GM23338 (cell line): ENCODE data around the gene SESN1. TPM values are rescaled to one million over a fixed set of nuclear protein-coding genes. Genes with fewer than 3 reads are reported as not detected.

Experiments used
- ATAC-seq: fragments of 200-7000 bp; cut with Tn5 transposase; 3 replicates; pipeline ENCODE4 v1.9.1; 2020
- DNase-seq: peaks from one replicate; pipeline ENCODE4 v3.0.0-alpha.2; 2015; ENCODE audit warnings: low spot score
- H2AFZ ChIP-seq: fragments of 200-600 bp; sonication (generic); 2 replicates; pipeline ENCODE4 v1.8.0; 2016; ENCODE audit warnings: antibody characterized with exemption, mild to moderate bottlenecking, moderate library complexity
- H3F3A ChIP-seq: fragments of 200-600 bp; sonication (generic); replicated peaks from 2 replicates; pipeline ENCODE4 v1.8.0; 2017; ENCODE audit warnings: antibody characterized with exemption, mixed run types, low read depth
- H3K27ac ChIP-seq: fragments of 200-600 bp; sonication (generic); 2 replicates; pipeline ENCODE4 v1.6.1; 2016; ENCODE audit warnings: low read depth
- H3K27me3 ChIP-seq: fragments of 200-600 bp; sonication (generic); 2 replicates; pipeline ENCODE4 v1.8.0; 2016; ENCODE audit warnings: mild to moderate bottlenecking, mixed run types, moderate library complexity; ENCODE audit not compliant: insufficient read depth
- H3K36me3 ChIP-seq: fragments of 200-600 bp; sonication (generic); 2 replicates; pipeline ENCODE4 v1.8.0; 2016; ENCODE audit warnings: mild to moderate bottlenecking; ENCODE audit not compliant: insufficient read depth
- H3K4me1 ChIP-seq: fragments of 200-600 bp; sonication (generic); 2 replicates; pipeline ENCODE4 v1.8.0; 2016; ENCODE audit warnings: mild to moderate bottlenecking, moderate library complexity; ENCODE audit not compliant: insufficient read depth
- H3K4me2 ChIP-seq: fragments of 200-600 bp; sonication (generic); 2 replicates; pipeline ENCODE4 v1.7.1; 2017; ENCODE audit warnings: mixed run types
- H3K4me3 ChIP-seq: fragments of 200-600 bp; sonication (generic); 2 replicates; pipeline ENCODE4 v1.6.1; 2016; ENCODE audit warnings: mixed run types
- H3K79me2 ChIP-seq: fragments of 200-600 bp; sonication (generic); replicated peaks from 2 replicates; pipeline ENCODE4 v1.8.0; 2017; ENCODE audit warnings: mild to moderate bottlenecking; ENCODE audit not compliant: insufficient read depth
- H3K9me2 ChIP-seq: fragments of 200-600 bp; sonication (generic); 2 replicates; pipeline ENCODE4 v1.8.0; 2017; ENCODE audit not compliant: insufficient read depth
- H4K20me1 ChIP-seq: fragments of 200-600 bp; sonication (generic); replicated peaks from 2 replicates; pipeline ENCODE4 v1.8.0; 2017; ENCODE audit warnings: mild to moderate bottlenecking; ENCODE audit not compliant: insufficient read depth
- H3K27ac Mint-ChIP-seq: 2 replicates; pipeline ENCODE4 v1.8.0; 2020; ENCODE audit warnings: inconsistent platforms, mild to moderate bottlenecking, moderate library complexity, mixed read lengths
- H3K27me3 Mint-ChIP-seq: 3 replicates; pipeline ENCODE4 v1.8.0; 2022; ENCODE audit warnings: low read depth, mild to moderate bottlenecking, moderate library complexity, mixed read lengths, inconsistent platforms; ENCODE audit not compliant: insufficient read depth, poor library complexity
- H3K36me3 Mint-ChIP-seq: 3 replicates; pipeline ENCODE4 v1.8.0; 2021; ENCODE audit warnings: low read depth, mild to moderate bottlenecking, inconsistent platforms, moderate library complexity, mixed read lengths
- H3K4me1 Mint-ChIP-seq: 3 replicates; pipeline ENCODE4 v1.8.0; 2020; ENCODE audit warnings: mild to moderate bottlenecking, inconsistent platforms, mixed read lengths
- H3K4me3 Mint-ChIP-seq: 3 replicates; pipeline ENCODE4 v1.8.0; 2021; ENCODE audit warnings: moderate library complexity, mild to moderate bottlenecking, inconsistent platforms, mixed read lengths
- H3K9me3 Mint-ChIP-seq: 3 replicates; pipeline ENCODE4 v1.8.0; 2020; ENCODE audit warnings: moderate library complexity, mild to moderate bottlenecking, inconsistent platforms, mixed read lengths
- CREB1 ChIP-seq: fragments of 250-450 bp; sonication (Bioruptor Pico); IDR thresholded peaks from 2 replicates; pipeline ENCODE4 v1.5.0; 2020; ENCODE audit warnings: low read depth, mild to moderate bottlenecking, moderate library complexity
- ETS1 ChIP-seq: IDR thresholded peaks from 2 replicates; pipeline ENCODE4 v1.6.1; 2016; ENCODE audit warnings: antibody characterized with exemption
- EZH2 ChIP-seq: fragments of 200-600 bp; sonication (generic); IDR thresholded peaks from one replicate; pipeline ENCODE4 v1.8.0; 2017; ENCODE audit warnings: antibody characterized with exemption, mild to moderate bottlenecking, low read depth; ENCODE audit not compliant: unreplicated experiment
- EZH2phosphoT487 ChIP-seq: fragments of 200-600 bp; sonication (generic); IDR thresholded peaks from one replicate; pipeline ENCODE4 v1.8.1; 2018; ENCODE audit warnings: antibody characterized with exemption; ENCODE audit not compliant: unreplicated experiment
- JUNB ChIP-seq: IDR thresholded peaks from one replicate; pipeline ENCODE4 v1.6.1; 2016; ENCODE audit warnings: antibody characterized with exemption; ENCODE audit not compliant: unreplicated experiment
- NANOG ChIP-seq: IDR thresholded peaks from 2 replicates; pipeline ENCODE4 v1.6.1; 2016; ENCODE audit warnings: antibody characterized with exemption, borderline replicate concordance
- POLR2AphosphoS5 ChIP-seq: IDR thresholded peaks from 2 replicates; pipeline ENCODE4 v1.6.1; 2016; ENCODE audit warnings: antibody characterized with exemption, low read depth
- REST ChIP-seq: IDR thresholded peaks from one replicate; pipeline ENCODE4 v1.6.1; 2018; ENCODE audit warnings: antibody characterized with exemption; ENCODE audit not compliant: unreplicated experiment
- STAT1 ChIP-seq: IDR thresholded peaks from one replicate; pipeline ENCODE4 v1.6.1; 2016; ENCODE audit warnings: antibody characterized with exemption; ENCODE audit not compliant: unreplicated experiment
- ZNF331 ChIP-seq: fragments of 250-450 bp; sonication (Bioruptor Pico); IDR thresholded peaks from 2 replicates; pipeline ENCODE4 v1.5.0; 2020; ENCODE audit warnings: low read depth, mild to moderate bottlenecking, moderate library complexity
- ZNF462 ChIP-seq: fragments of 250-450 bp; sonication (Bioruptor Pico); IDR thresholded peaks from 2 replicates; pipeline ENCODE4 v1.5.0; 2020; ENCODE audit warnings: mild to moderate bottlenecking, moderate library complexity
- polyA plus RNA-seq: library from polyadenylated mRNA; unstranded; fragments of >200 nt; fragmentation: Nextera tagmentation; extraction: Ambion mirVana; gene quantifications from 2 replicates; pipeline ENCODE4 v1.2.1, GENCODE V29; 2016
- total RNA-seq: library from RNA; depleted of rRNA; stranded (reverse); fragments of >200 nt; shearing (Covaris generic); gene quantifications from 2 replicates; pipeline ENCODE4 v1.2.3, GENCODE V29; 2014

SESN1 gene
- total and polyA plus RNA-seq, 2 experiments from 2014 or later: 26.2 to 36.4 TPM

- Histone ChIP-seq H3F3A (no peaks in the 10 kb centered on the region), H3K79me2 (no peaks in the 10 kb centered on the region), H2AFZ (no peak overlapping the region), H3K36me3 (no peaks in the 10 kb centered on the region), H3K4me2 (no peak overlapping the region), H3K4me1 (no peaks in the 10 kb centered on the region), H3K4me3 (no peak overlapping the region), H4K20me1 (no peaks in the 10 kb centered on the region), H3K27me3 (no peaks in the 10 kb centered on the region), H3K27ac (no peak overlapping the region), H3K9me2 (no peaks in the 10 kb centered on the region)
- Mint-ChIP-seq H3K27ac (no peak overlapping the region), H3K27me3 (peaks cover 2% of the 10 kb centered on the region), H3K4me1 (peaks cover 7% of the 10 kb centered on the region; the same call in 2 of the 3 replicates), H3K4me3 (no peak overlapping the region), H3K9me3 (no peaks in the 10 kb centered on the region), H3K36me3 (no peaks in the 10 kb centered on the region)
- TF ChIP-seq REST (no peak), EZH2phosphoT487 (no peak), EZH2 (no peak), NANOG (no peak), STAT1 (no peak), POLR2AphosphoS5 (no peak)
- ATAC-seq (peak; percentile 53; the same call in 2 of the 3 replicates), DNase-seq (peak; percentile 49)
Observed at GRCh38 chr6:109019911-109020310, 74.7 kb downstream of the SESN1 start.

- no peaks in the 10 kb centered on the region for H3K4me1 ChIP-seq
- Mint-ChIP-seq H3K27ac (no peak overlapping the region), H3K4me3 (no peak overlapping the region), H3K9me3 (no peaks in the 10 kb centered on the region), H3K4me1 (peaks cover 7% of the 10 kb centered on the region; the same call in 2 of the 3 replicates), H3K27me3 (no peaks in the 10 kb centered on the region), H3K36me3 (no peaks in the 10 kb centered on the region)
- no peak for DNase-seq
- H2AFZ ChIP-seq: no peak overlapping the region
- H4K20me1 ChIP-seq: no peaks in the 10 kb centered on the region
- H3K36me3 ChIP-seq: no peaks in the 10 kb centered on the region
- no peaks in the 10 kb centered on the region for H3K79me2 ChIP-seq
- no peak overlapping the region for H3K27ac ChIP-seq
- no peaks in the 10 kb centered on the region for H3F3A ChIP-seq
- no peak overlapping the region for H3K4me3 ChIP-seq
- ATAC-seq: no peak
- no peaks in the 10 kb centered on the region for H3K9me2 ChIP-seq
- no peaks in the 10 kb centered on the region for H3K27me3 ChIP-seq
- H3K4me2 ChIP-seq: no peak overlapping the region
- TF ChIP-seq JUNB: no peak
- no peak for TF ChIP-seq EZH2
- TF ChIP-seq ZNF462 (CRISPR knock-in tag): no peak
- no peak for TF ChIP-seq CREB1 (CRISPR knock-in tag)
- no peak for TF ChIP-seq ETS1
- TF ChIP-seq ZNF331 (CRISPR knock-in tag): no peak
Observed at GRCh38 chr6:109015176-109015575, 79.5 kb downstream of the SESN1 start.
